ENCODE results near the gene LUC7L3.
A peak's percentile ranks its signal among the peaks of the same experiment; 100 is the strongest.

The LUC7L3 gene

DNA sequence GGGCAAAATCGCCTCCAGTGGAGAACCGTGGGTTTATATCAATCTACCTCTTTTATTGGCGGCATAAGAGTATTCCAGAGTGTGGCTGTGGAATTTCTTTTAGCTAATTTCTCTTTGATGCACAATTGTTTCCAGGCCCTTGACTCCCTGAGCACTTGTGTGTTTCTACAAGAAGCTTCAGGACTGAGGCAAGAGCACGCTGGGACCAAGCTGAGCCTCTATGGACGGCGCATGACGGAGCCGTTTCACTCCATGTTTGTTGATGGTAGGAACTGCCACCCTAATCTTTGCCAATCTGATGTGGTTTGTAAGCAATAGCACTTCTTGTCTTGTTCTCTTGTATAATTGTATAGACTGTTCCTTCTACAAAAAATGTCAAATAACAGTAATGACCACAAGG lies 59.1 kb downstream of the LUC7L3 start:
- no peak for DNase-seq (ENCODE audit: low read depth)
- H3K4me3 ChIP-seq (ENCODE audit: low read depth, low read length), result no peak overlapping the region
- TF ChIP-seq, protein P1, sequence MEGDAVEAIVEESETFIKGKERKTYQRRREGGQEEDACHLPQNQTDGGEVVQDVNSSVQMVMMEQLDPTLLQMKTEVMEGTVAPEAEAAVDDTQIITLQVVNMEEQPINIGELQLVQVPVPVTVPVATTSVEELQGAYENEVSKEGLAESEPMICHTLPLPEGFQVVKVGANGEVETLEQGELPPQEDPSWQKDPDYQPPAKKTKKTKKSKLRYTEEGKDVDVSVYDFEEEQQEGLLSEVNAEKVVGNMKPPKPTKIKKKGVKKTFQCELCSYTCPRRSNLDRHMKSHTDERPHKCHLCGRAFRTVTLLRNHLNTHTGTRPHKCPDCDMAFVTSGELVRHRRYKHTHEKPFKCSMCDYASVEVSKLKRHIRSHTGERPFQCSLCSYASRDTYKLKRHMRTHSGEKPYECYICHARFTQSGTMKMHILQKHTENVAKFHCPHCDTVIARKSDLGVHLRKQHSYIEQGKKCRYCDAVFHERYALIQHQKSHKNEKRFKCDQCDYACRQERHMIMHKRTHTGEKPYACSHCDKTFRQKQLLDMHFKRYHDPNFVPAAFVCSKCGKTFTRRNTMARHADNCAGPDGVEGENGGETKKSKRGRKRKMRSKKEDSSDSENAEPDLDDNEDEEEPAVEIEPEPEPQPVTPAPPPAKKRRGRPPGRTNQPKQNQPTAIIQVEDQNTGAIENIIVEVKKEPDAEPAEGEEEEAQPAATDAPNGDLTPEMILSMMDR (IDR thresholded peaks at IDR 0.05; ENCODE audit: control insufficient read depth, extremely low read depth, insufficient read depth), result no peak

DNA sequence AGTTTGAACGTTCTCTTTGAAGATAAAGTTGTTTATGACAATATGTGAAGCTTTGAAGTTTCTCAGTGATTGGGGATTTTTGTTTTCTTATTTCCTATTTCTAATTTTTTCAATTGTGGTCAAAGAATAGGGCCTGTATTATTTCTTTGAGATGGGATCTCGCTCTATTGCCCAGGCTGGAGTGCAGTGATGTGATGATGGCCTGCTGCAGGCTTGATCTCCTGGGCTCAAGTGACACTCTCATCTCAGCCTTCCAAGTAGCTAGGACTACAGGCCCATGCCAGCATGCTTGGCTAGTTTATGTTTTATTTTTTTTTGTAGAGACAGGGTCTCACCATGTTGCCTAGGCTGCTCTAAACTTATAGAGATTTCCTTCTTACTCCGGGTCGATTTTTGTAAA lies 59.6 kb downstream of the LUC7L3 start:
- TF ChIP-seq, protein P1 (IDR thresholded peaks at IDR 0.05; ENCODE audit: control insufficient read depth, extremely low read depth, insufficient read depth), result no peak
- no peak for DNase-seq (ENCODE audit: low read depth)
- H3K4me3 ChIP-seq (ENCODE audit: low read depth, low read length), result no peak overlapping the region

DNA sequence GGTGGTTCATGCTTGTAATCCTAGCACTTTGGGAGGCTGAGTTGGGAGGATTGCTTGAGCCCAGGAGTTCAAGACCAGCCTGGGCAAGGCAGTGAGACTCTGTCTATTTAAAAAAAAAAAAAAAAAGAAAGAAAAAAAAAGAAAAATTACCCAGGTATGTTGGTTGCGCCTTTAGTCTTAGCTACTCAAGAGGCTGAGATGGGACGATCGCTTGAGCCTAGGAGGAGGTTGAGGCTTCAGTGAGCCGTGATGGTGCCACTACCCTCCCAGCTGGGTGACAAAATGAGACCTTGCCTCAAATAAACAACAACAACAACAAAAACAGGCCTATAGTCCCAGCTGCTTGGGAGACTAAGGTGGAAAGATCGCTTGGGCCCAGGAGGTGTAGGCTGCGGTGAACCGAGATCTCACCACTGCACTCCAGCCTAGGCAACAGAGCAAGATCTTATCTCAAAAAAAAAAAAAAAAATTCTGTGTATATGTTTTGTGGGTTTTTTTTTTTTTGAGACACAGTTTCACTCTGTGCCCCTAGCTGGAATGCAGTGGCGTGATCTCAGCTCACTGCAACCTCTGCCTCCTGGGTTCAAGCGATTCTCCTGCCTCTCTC lies 60.4 kb downstream of the LUC7L3 start:
- H3K4me3 ChIP-seq (ENCODE audit: low read depth, low read length), result no peak overlapping the region
- DNase-seq (ENCODE audit: low read depth), result no peak
- TF ChIP-seq, protein P1 (IDR thresholded peaks at IDR 0.05; ENCODE audit: control insufficient read depth, extremely low read depth, insufficient read depth), result no peak

DNA sequence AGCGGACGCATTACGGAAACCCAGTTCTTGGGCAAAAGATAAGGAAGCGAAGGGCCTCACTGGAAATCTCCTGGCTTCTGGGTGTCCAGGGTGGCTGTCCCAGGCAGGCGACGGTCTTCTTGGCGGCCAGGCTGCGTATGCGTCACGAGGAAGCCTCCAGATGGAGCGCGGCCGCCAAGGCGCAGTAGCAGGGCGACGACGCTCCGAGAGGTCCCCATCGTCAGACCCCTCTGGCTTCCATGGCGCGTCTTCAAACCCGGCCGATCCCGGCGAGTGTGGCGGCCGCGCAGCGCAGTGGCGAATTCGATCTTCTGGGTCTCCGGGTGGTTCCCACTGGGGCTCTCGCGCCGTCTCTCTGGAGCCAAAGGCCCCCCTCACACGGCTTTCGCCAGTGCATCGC lies 61.8 kb downstream of the LUC7L3 start:
- no peak for DNase-seq (ENCODE audit: low read depth)
- H3K4me3 ChIP-seq (ENCODE audit: low read depth, low read length), result no peak overlapping the region
- TF ChIP-seq, protein P1 (IDR thresholded peaks at IDR 0.05; ENCODE audit: control insufficient read depth, extremely low read depth, insufficient read depth), result no peak

DNA sequence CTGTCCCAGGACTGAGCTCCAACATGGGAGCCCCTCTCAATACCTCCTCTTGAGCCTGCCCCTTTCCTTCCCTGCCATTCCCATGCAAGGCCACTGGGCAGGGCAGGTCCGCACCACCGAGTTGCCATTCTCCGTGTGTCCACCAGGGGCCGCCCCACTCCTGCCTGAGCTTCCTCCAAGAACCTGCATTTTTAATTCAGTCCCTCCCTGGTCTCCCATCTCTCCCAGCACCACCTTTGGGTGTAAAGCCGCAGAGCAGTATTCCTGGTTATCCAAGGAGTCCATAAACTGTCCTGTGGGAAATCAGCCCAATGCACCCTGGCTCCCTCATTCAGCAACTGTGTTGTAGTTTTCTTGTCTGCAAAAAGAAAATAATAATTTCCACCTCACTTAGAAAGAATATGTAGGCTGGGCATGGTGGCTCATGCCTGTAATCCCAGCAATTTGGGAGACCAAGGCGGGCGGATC lies 63.8 kb downstream of the LUC7L3 start:
- H3K4me3 ChIP-seq (ENCODE audit: low read depth, low read length), result no peak overlapping the region
- DNase-seq (ENCODE audit: low read depth), result peak; percentile 71
- TF ChIP-seq, protein P1 (IDR thresholded peaks at IDR 0.05; ENCODE audit: control insufficient read depth, extremely low read depth, insufficient read depth), result peak; percentile 98

DNA sequence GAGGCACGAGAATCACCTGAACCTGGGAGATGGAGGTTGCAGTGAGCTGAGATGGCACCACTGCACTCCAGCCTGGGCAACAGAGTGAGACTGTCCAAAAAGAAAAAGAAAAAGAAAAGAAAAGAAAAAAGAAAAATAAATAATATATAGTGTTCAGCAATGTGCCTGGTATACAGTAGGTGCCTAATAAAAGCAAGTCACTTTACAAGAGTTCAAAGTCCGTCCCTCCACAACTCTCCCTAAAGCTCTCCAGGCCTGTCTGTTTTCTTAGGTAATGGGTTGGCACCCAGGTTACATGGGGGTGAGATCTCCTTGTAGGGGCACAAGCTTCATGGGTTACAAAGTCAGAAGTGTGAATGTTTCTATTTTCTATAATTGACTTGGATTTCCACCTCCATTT lies 64.5 kb downstream of the LUC7L3 start:
- H3K4me3 ChIP-seq (ENCODE audit: low read depth, low read length), result no peak overlapping the region
- TF ChIP-seq, protein P1 (IDR thresholded peaks at IDR 0.05; ENCODE audit: control insufficient read depth, extremely low read depth, insufficient read depth), result no peak
- no peak for DNase-seq (ENCODE audit: low read depth)

DNA sequence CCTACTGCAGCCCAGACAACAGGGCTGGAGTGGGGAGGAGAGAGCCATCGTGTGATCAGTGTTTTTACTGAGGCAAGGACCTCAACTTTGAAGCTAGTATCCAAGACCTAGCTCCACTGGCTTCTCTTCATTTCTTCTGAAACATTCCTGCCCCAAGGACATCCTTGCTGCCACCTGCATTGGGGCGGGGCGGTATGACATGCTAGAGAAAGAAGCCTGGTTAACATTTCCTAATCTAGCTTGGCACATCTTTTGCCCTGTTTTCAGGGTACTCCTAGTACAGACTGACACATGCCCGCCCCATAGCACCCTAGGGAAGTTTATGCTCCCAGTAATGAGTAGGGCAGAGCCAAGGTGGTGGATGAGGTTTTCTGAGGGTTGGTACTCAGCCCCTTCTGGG lies 65.7 kb downstream of the LUC7L3 start:
- TF ChIP-seq, protein P1 (IDR thresholded peaks at IDR 0.05; ENCODE audit: control insufficient read depth, extremely low read depth, insufficient read depth), result no peak
- no peak for DNase-seq (ENCODE audit: low read depth)
- H3K4me3 ChIP-seq (ENCODE audit: low read depth, low read length), result no peak overlapping the region

Data from LNCaP clone FGC (cell line).